PC-9 (cell line): ENCODE data around the gene SCAI. TPM values are rescaled to one million over a fixed set of nuclear protein-coding genes. Genes with fewer than 3 reads are reported as not detected.

Experiments
- BruUV-seq: library from RNA; stranded (reverse); fragments of 400-500 nt; replicated peaks from 2 replicates; lab custom pipeline; 2021; lab: Mats Ljungman, UMichigan
- CTCF ChIA-PET: fragments of 300-600 bp; sonication (Branson Sonifier 250); formaldehyde crosslinking; loops from one replicate; lab custom pipeline; 2022; ENCODE audit warnings: antibody characterized with exemption; lab: Charles Lee
- POLR2A ChIA-PET: fragments of 300-600 bp; sonication (Branson Sonifier 250); formaldehyde crosslinking; loops from one replicate; lab custom pipeline; 2022; ENCODE audit warnings: antibody characterized with exemption; ENCODE audit not compliant: unreplicated experiment; lab: Charles Lee
- DNase-seq, 2 experiments: peaks; one replicate each; pipeline versions ENCODE4 v3.0.0 to v3.0.0-alpha.2; 2015 to 2022; ENCODE audit warnings: mixed read lengths in 1 of 2
- H2AFZ ChIP-seq: fragments of 200-600 bp; sonication (generic); 2 replicates; pipeline ENCODE4 v1.8.1; 2017; ENCODE audit warnings: antibody characterized with exemption
- H3F3A ChIP-seq: fragments of 200-600 bp; sonication (generic); 2 replicates; pipeline ENCODE4 v1.8.1; 2017; ENCODE audit warnings: antibody characterized with exemption, mild to moderate bottlenecking, low read depth; ENCODE audit not compliant: insufficient read depth
- H3K27ac ChIP-seq: fragments of 200-600 bp; sonication (generic); 2 replicates; pipeline ENCODE4 v1.6.1; 2016; ENCODE audit warnings: mixed run types
- H3K27me3 ChIP-seq: fragments of 200-600 bp; sonication (generic); 2 replicates; pipeline ENCODE4 v1.6.1; 2016; ENCODE audit warnings: low read depth, mixed run types; ENCODE audit not compliant: insufficient read depth
- H3K36me3 ChIP-seq: fragments of 200-600 bp; sonication (generic); 2 replicates; pipeline ENCODE4 v1.6.1; 2016; ENCODE audit warnings: low read depth, mixed run types
- H3K4me1 ChIP-seq: fragments of 200-600 bp; sonication (generic); replicated peaks from 2 replicates; pipeline ENCODE4 v1.6.1; 2016; ENCODE audit warnings: mixed run types; ENCODE audit not compliant: insufficient read depth
- H3K4me2 ChIP-seq: fragments of 200-600 bp; sonication (generic); 2 replicates; pipeline ENCODE4 v1.6.1; 2017; ENCODE audit warnings: mixed run types
- H3K4me3 ChIP-seq: fragments of 200-600 bp; sonication (generic); 2 replicates; pipeline ENCODE4 v1.6.1; 2016; ENCODE audit warnings: mixed run types
- H3K79me2 ChIP-seq: fragments of 200-600 bp; sonication (generic); 2 replicates; pipeline ENCODE4 v1.6.1; 2017; ENCODE audit warnings: low read depth, mixed run types
- H3K9me2 ChIP-seq: fragments of 200-600 bp; sonication (generic); 2 replicates; pipeline ENCODE4 v1.8.1; 2017; ENCODE audit warnings: mild to moderate bottlenecking; ENCODE audit not compliant: insufficient read depth
- H3K9me3 ChIP-seq: fragments of 200-600 bp; sonication (generic); 2 replicates; pipeline ENCODE4 v1.8.1; 2016; ENCODE audit warnings: low read depth; ENCODE audit not compliant: insufficient read depth
- H4K20me1 ChIP-seq: fragments of 200-600 bp; sonication (generic); 2 replicates; pipeline ENCODE4 v1.8.1; 2017; ENCODE audit not compliant: insufficient read depth
- CTCF ChIP-seq: fragments of 200-600 bp; sonication (generic); conservative IDR thresholded peaks from 2 replicates; pipeline ENCODE4 v1.6.1; 2017; ENCODE audit warnings: mixed run types, antibody characterized with exemption, mild to moderate bottlenecking, moderate library complexity
- EZH2 ChIP-seq: fragments of 200-600 bp; sonication (generic); IDR thresholded peaks from 2 replicates; pipeline ENCODE4 v1.8.0; 2017; ENCODE audit warnings: antibody characterized with exemption, low read depth
- intact Hi-C: fragments of 100-400 bp; cut with micrococcal nuclease; formaldehyde crosslinking; loops from one replicate; pipeline ENCODE4 v1.10.0; 2022; ENCODE audit not compliant: unreplicated experiment
- total RNA-seq: library from RNA; stranded (reverse); gene quantifications from 2 replicates; pipeline ENCODE4 v1.2.3, GENCODE V29; 2021

Gene SCAI
- total RNA-seq, 1 experiment from 2014 or later: 16.0 TPM

GRCh38 chr9:124894035-124894740 is 249.1 kb downstream of the SCAI start:
- Histone ChIP-seq H4K20me1 (no peaks in the 10 kb centered on the region), H3K9me3 (no peaks in the 10 kb centered on the region), H3K4me1 (no peaks in the 10 kb centered on the region), H3K4me2 (no peak overlapping the region), H3K27me3 (no peaks in the 10 kb centered on the region), H3K27ac (no peak overlapping the region), H3F3A (0 out of 2 replicates have a peak, but pooled peaks cover 3% of the 10 kb centered on the region), H3K36me3 (0 out of 2 replicates have a peak, but pooled peaks cover 5% of the 10 kb centered on the region), H3K79me2 (no peaks in the 10 kb centered on the region), H3K9me2 (no peaks in the 10 kb centered on the region), H3K4me3 (no peak overlapping the region), H2AFZ (no peak overlapping the region)
- ChIA-PET CTCF (interaction anchor here (0.5 to 1.4 kb wide), 5 partner anchors 41 to 358 kb away, joined by 3 to 6 read pairs (median 4); partner anchors contain the start of gene WDR38), POLR2A (no interaction called here)
- DNase-seq: no peak
- no peak for TF ChIP-seq CTCF
- TF ChIP-seq EZH2: no peak
- no TSS peak for BruUV-seq
- intact Hi-C loops: loop anchor here (1.0 to 2.0 kb wide), 2 partner anchors 41 to 122 kb away; partner anchors contain the start of gene WDR38

Other genes with a start within 250 kb of the SCAI start
- gene GOLGA1, start 202.4 kb downstream of the SCAI start, total RNA-seq: 23.0 and 26.2 TPM in 2 replicates
- gene PPP6C, start 46.3 kb upstream of the SCAI start, total RNA-seq: 34.6 and 49.6 TPM in 2 replicates
- 28.9 and 29.7 TPM in 2 replicates for gene RABEPK, start 57.0 kb upstream of the SCAI start, total RNA-seq
- 185 and 235 TPM in 2 replicates for gene HSPA5, start 97.8 kb upstream of the SCAI start, total RNA-seq
- 58.2 and 70.3 TPM in 2 replicates for gene GAPVD1, start 118.3 kb upstream of the SCAI start, total RNA-seq